GM19452 (cell line): ENCODE data around the gene OPTC.
"Not testable (repeated sequence)": the region's sequence is repeated elsewhere in the genome, so short reads cannot be mapped to it uniquely, and the experiment has no call there.

Source experiments
- ATAC-seq: cut with Tn5 transposase; IDR thresholded peaks from one replicate; pipeline ENCODE4 v1.9.1; 2021; ENCODE audit not compliant: unreplicated experiment

The OPTC gene

DNA sequence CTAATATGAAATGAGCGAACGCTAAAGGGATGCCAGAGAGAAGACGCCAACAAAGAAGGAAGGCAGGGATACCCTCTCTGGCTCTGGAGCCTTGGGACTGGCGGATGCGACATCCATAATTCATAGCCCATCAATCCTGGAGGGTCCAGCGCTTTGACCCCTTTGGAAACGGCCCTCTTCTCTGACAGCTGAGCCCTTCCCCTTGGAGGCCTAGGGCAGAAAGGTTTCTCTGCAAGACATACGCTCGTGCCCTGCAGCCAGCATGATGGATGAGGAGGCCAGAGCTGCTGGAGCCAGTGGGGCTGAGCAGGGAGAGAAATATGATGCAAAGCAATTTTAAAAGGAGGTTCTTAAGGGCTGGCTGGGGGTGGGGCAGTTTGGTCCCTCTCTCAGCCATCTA lies 22.2 kb downstream of the OPTC start:
- no peak for ATAC-seq

DNA sequence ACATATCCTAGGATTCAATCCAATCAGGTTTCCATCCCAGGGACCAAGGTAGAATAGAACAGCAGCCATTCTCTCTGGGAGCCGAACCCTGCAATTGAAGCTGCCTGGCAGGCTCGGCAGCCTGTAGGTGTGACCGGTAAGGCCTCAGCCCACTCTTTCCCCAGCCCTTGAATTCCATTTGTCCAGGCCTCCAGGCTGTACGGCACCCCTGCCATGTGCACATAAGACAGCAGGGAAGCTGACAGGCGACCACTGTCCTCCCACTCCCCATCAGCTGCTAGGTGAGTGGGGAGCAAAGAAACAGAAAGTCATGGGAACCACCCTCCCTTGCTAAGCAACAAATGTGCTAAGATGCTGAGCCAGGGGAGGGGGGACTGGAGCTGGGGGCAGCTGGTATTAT lies 23.0 kb downstream of the OPTC start:
- ATAC-seq: no peak

DNA sequence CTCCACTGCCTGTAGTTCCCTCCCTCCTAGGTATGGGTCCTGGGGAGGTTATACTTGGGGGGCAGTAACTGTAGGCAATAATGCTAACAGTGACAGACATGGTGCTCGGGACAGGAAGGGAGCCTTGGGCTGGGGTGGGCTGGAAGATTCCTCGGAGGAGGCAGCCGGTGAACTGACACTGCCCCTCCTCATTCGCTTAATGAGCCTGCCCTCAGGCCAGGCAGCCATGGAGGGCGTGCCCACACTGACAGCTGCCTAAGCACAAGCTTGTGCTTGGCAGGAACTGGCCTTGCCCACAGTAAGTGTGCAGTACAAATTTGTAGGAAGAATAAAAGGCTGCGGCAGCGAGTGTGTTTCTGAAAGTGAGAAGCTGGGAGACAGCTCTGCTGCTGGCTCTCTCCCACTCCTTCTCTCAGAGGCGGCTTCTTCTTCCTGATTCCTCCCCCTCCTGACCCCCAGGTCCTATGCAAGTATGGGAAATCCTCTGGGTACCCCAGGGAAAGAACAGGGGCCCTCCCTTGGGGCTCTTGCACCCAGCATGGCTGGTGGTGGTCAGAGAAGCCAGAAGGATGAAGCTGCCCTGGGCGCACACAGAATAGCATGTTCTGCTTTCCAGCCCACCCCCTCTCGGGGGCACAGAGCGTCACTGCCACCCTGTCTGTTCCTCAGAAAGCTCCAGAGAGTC lies 23.6 kb downstream of the OPTC start:
- no peak for ATAC-seq

DNA sequence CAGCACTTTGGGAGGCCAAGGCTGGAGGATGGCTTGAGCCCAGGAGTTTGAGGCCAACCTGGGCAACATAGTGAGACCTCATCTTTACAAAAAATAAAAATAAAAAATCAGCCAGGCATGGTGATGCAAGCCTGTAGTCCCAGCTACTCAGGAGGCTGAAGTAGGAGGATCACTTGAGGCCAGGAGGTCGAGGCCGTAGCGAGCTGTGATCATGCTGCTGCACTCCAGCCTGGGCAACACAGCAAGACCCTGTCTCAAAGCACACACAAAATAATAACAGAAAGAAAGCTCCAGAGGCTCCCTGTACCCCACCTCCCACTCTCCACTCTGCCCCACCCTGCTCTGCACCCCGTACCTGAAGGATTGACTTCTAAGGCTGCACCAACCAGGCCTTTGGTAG lies 24.2 kb downstream of the OPTC start:
- not testable (repeated sequence) for ATAC-seq

DNA sequence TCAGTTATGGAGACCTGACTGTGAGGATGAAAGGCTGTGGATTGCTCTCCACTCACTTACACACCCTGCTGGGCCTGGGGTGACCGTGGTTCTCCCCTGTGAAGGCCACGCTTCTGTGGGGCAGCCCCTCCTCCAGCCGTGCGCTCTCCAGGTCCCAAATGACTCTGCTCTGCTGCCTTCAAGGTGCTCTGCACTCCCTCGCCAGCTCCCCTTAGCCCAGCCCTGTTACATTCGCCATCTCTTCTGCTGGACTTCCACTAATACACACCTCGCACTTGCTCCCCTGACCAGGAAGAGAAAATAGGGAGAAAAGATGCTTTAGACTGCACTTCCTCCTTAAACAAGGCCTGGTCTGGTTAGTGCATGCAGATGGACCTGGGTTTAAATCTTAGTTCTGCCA lies 24.6 kb downstream of the OPTC start:
- ATAC-seq: no peak

DNA sequence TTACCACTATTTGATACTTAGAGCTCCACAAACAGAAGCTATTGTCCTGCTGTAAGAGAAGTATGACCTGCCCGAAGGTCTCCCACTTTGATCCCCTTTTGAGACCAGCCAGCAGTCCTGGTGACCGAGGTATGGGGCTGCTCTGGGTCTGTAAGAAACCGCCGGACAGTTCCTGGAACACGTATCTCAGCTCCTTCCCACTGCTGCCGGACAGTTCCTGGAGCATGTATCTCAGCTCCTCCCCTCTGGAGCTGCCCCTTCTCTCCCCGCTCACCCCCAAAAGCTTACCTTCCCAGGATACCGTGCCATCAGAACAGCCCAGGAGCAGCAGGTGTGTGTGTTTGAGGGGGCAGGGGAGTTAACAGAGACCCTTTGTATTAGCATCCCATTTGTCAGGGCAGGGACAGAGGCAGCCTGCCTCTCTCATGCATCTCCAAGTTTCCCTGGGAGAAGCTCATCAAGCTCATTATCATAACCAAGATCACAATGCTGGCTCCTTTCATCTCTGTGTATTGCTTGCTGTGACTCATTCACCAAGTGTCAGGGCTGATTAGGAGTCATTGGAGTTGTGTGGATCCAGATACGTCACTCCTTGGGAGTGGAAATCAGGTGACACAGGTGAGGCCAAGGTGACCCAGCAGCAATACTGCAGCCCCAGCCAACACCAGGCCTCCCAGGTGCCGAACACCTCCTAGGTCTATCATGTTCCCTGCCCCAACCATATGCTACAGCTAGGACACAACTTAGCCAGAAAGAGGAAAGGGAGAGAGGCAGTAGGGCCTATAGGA lies 25.3 kb downstream of the OPTC start:
- ATAC-seq: no peak

DNA sequence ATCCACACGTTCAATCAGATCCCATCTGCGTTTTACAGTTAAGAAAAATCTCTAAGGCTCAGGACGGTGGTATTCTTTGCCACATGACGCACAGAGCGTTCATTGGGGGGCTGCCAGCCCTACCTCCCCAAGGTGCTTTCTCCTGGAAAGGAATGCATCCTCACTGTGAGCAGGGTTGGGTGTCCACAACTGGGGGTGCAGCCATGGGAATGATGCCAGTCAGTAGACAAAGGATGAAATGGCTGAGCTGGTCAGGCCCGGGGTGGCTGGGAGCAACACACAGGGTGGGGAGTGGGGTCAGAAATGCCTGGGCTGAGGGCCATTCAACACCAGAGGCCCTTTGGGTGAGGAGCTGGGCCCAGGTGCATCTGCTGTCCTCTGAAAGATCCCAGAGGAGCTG lies 25.9 kb downstream of the OPTC start:
- no peak for ATAC-seq

DNA sequence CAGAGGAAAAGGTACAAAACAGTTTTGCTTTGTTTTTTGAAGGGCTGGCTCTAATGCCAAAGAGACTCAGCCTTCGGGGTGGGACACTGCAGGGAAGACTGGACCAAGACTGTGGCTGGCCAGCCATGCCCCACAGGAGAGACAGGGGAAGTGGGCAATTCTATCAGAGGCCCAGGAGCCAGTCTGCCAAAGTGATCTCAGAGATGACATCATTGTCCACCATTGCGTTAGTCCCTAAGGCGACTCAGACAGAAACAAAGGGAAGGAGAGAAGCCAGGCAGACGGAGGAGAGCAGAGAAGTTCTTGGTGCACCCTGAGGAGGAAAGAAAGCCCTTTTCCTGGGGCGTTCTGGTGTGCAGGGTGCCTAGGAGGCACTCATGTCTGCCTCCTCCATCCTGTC lies 26.4 kb downstream of the OPTC start:
- no peak for ATAC-seq

DNA sequence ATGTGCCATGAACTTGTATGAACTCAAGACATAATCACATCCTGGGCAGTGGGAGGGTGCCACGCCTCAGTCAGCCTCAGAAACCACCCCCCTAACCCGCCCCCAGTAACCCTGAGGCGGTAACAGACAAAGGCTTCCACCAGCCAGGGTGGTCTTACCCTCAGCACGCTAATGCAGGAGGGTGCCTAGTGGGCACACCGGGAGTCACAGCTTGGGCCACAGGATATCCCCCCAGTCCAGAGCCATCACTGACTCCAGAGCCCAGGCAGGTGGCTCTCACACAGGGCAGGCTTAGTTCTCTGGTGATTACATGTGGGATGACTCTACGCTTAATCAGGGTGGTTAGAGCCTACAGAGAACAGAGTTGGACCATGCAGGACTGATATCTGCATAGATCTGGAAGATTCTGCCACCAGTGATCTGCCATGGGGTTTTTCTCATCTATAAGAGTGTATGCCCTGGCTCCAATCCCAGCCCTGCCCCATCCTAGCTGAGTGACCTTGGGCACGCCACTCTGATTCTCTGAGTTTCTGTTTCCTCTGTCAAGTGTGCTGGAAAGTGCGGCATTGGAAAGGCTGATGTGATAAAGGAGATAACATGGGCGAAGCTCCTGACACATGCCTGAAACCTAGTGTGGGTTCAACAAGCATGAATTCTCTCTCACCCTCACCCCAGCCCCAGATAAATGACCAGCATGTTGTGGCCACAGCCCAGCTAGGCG lies 27.3 kb downstream of the OPTC start:
- no peak for ATAC-seq

DNA sequence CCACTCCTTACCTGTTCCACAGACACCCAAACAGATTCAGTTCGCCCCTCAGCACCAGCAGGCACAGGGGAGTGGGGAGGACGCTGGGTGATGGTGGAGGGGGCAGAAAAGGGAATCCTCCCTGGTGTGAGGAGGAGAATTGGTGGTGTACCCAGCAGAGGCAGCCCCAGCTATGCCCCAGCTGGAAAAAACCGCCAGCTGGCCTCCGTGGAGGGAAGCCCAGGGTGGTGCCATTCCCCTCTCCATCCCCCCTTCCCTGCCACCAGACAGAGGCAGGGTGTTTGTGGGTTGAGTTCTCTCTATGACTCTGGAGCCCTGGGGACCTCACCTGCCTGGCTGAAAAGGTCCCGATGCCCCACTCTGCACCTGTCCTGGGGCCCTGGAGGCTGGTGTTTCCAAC lies 27.9 kb downstream of the OPTC start:
- no peak for ATAC-seq

DNA sequence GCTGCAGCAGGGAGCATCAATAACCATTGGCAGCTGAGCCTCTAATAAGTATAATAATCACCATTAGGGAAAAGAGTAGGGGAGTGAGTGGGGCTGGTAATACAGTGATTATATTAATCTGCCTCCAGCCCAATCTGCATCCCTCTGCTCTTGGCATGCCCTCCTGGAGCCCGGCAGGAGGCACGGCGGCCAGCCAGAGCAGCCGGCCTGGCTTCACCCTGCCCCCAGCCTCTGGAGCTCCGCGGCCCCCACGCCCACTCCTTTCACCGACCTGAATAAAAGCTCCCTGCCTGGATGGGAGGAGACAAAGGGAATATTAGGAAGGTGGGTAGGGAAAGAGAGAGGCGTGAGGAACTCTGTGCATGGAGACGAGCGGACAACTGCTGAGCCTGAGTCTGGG lies 28.3 kb downstream of the OPTC start:
- ATAC-seq: no peak

DNA sequence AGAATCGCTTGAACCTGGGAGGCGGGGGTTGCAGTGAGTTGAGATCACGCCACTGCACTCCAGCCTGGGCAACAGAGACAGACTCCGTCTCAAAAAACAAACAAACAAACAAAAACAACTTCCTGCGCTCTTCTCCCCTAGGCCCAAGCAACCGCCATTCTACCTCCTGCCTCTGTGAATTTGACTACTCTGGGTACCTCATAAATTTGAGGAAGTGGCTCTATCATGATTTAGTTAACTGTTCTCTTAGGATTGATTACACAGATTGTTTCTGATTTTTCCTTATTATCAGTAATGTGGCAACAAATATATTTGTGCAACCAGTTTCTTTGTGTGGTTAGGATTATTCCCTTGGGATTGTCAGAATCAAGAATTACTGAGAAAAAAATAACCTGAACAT lies 29.7 kb downstream of the OPTC start:
- no peak for ATAC-seq

DNA sequence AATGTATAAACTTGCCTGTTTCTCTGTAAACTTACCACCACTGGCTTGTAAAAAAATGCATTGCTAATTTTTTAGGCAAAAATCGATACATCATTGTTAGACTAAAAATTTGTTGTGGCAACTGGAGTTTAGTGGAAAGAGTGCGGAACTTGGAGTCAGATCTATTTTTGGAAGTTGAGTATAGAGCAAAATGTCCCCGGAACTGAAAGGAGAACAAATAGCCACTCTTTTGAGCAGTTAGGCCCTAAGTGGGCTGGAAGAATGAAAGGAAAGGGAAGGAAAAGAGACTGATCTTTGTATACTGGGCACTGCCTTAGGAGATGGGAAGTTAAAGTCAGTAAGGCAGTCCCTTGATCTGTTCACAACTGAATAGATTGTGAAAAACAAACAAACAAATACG lies 30.2 kb downstream of the OPTC start:
- ATAC-seq: no peak

DNA sequence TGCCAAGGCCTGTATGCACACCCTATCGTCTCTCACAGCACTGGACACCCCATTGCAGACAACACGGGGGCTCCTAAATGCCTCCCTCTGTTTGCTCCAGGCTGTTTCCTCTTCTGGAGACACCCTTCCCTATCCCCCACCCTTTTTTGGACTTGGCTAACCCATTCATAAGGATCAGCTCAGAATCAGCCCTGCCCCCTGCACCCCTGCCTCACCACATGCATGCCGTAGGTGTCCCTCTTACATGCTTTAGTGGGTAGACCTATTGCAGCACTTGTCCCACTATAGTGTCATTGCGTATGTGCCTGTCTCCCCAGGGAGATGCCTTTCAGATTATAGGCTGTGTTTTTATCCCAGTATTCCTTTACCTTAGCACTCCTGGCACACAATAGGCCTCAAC lies 30.9 kb downstream of the OPTC start:
- no peak for ATAC-seq

DNA sequence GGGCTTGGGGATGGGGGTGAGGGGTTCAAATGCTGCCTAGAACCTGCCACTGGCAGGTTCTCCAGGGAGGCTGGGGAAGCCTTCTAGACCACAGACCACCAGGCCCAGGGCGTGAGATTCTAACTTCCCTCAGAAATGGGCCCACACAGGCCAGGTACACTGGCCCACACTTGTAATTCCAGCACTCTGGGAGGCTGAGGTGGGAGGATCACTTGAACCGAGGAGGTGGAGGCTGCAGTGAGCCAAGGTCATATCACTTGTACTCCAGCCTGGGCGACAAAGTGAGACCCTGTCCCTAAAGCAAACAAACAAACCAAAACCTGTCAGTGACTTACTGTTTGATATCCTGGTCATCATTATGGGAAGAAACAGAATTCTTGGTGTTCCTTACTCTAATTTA lies 31.7 kb downstream of the OPTC start:
- no peak for ATAC-seq

DNA sequence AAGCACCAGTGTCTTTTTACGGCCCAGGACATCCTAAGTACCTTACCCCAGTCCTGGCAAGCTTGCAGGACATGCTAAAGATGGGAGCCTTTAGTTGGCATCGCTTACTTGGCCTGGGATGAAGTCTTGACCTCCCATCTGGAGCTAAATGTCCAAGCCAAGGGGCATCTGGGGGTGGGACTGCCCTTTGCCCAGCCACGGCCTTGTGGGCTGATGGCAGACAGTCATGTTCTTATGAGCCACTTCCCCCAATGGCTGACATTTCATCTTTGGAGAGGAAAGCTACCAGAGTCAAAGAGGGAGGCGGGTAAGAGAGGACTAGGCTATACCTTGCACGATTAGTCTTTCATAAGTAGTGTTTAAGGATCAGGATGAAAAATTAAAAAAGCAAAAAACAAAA lies 32.2 kb downstream of the OPTC start:
- no peak for ATAC-seq

DNA sequence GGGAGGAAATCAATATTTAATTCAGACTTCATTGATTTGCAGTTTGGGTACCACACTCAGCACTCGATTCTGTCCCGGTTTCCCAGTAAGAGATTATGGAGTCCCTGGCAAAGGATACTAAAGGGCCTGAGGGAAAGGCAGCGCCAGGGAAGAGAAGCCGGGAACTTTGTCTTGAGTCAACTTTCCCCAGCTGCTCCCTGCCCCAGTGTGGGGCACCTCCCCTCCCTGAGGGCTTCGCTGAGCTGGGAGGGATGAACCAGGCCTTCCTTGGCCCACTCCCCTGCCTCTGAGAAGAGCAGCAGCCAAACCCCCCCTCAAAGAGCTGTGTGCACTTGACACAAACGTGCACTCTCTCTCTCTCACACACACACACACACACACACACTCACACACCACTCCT lies 32.6 kb downstream of the OPTC start:
- no peak for ATAC-seq

DNA sequence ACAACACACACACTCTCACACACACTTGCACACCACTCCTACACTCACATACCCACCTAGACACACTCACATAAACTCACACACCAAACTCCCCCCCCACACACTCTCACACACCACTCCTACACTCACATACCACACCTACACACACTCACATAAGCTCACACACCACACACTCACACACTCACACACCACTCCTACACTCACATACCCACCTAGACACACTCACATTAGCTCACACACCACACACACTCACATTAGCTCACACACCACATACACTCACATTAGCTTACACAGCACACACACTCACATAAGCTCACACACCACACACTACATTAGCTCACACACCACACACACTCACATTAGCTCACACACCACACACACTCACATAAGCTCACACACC lies 33.1 kb downstream of the OPTC start:
- ATAC-seq: no peak

DNA sequence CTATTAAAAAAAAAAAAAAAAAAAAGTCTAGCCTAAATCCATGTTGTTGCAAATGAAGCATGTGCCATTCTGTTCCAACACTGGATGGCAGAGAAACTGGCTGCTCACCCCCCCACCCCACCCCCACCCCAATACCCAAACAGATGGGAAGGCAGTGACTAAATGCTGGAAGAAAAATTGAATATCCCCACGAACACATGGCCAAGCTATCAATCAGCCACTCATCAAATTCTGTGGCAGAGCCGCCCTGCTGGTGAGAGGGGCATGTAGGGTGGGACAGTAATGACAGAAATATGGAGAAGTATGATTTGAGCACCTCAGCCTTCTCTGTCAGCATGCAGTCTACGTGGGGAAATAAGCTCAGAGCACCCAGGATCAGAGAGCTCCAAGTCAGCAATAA lies 34.1 kb downstream of the OPTC start:
- no peak for ATAC-seq

DNA sequence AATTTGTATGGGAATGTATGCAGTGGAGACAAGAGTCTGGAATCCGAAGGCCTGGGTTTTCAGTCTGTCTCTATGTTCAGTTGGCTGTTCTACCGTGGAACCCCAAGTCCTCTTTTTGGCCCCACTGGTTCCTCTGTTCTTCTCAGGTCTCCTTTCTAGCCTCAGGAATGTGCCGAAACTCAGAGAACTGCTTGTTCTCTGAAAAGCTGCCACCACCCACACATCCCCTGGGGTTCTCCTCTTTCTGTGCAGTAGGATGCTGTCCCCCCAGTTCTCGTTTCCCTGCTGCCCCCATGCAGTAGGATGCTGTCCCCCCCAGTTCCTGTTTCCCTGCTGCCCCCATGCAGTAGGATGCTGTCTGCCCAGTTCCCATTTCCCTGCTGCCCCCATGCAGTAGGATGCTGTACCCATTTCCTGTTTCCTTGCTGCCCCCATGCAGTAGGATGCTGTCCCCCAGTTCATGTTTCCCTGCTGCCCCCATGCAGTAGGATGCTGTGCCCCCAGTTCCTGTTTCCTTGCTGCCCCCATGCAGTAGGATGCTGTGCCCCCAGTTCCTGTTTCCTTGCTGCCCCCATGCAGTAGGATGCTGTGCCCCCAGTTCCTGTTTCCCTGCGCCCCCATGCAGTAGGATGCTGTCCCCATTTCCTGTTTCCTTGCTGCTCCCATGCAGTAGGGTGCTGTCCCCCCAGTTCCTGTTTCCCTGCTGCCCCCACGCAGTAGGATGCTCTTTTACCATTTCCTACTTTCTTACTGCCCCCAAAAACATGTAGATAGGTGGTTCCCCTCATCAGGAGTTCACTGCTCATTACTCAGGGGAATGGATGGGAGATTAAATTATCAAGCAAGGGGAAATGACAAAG lies 35.3 kb downstream of the OPTC start:
- no peak for ATAC-seq

DNA sequence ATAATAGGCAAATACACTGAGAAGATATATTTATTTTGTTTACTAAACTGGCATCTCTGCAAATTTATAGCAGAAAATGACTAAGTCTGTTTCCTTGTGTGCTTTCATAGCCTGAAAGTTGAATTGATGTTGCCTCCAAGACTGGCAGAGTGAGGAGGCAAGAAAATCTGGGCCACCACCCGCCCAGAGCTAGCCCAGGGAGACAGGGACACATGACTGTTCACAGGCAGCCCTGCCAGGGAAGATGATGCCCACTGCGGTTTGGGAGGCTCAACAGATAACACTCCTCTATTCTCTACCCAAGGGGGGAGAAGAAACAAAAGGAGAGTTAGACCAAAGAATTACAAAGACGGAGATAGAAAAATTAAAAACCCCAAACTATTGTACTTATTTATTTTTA lies 37.1 kb downstream of the OPTC start:
- no peak for ATAC-seq
